Smooth muscle cell of trachea (primary cell): ENCODE results near the gene NRK. TPM values are rescaled to one million over a fixed set of nuclear protein-coding genes. Genes with fewer than 3 reads are reported as not detected.

Experiments
- total RNA-seq: library from RNA; depleted of rRNA; stranded (reverse); fragments of >200 nt; gene quantifications from 2 replicates; pipeline ENCODE4 v1.2.1, GENCODE V29; 2014

The NRK gene
- total RNA-seq = 0.17 and 0.87 TPM in 2 replicates

DNA sequence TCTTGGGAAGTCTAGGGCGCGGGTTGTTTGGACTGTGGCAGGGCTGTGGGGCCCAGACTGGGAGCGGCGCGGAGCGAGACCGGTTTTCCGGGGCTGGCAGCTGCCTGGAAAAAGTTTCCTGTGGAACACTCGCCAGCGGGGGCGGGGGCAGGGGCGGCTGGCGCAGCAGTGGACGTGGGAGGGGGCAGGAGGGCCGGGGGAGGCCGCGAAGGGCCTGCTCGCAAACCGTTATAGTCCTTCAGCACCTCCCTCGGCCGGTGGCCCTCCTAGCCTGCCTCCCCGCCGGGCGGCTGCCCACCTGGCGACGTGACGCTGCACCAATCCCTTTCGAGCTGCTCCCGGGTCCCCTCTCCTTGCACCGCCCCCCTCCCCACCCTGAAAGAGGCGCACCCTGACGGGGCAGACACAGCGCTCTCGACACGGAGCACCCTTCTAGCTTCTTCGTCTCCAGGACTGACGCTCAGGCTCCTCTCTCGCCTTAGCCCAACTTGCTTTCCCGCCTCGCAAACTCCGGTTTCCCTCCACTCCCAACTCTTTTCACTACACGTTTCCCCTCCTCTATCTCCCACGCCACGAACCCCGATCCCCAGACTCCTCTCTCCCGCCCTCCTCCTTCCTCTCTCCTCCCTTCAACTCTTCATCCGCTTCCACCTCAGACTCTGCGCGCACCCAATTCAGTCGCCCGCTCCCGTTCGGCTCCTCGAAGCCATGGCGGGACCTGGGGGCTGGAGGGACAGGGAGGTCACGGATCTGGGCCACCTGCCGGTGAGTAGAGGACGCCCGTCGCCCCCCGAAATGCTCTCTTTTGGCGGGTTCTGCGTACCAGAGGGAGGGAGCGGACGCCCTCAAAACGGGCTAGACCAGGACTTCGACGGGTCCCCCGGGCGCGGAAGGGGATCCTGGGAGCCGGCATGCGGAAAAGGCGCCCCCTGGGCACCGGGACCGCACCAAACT lies at the start of gene NRK:
NRK (plus strand) TSS at position 402 of the 954 bp plus-strand sequence; CDS start at position 709, 307 bp downstream.

Other genes with a start within 250 kb of the NRK start
- gene SERPINA7, start 216.2 kb downstream of the NRK start, total RNA-seq = not detected in 2 replicates